D721Med (cell line): ENCODE results near the gene CDK5RAP2.

Experiments used
- DNase-seq: peaks from one replicate; pipeline ENCODE4 v3.0.0; 2011; ENCODE audit warnings: low spot score; ENCODE audit not compliant: insufficient read length
- FAIRE-seq: peaks from 2 replicates; lab custom pipeline; 2011; peaks lifted over from hg19 to GRCh38; lab: Jason Lieb, UNC
- CTCF ChIP-seq: IDR thresholded peaks from 2 replicates; pipeline ENCODE4 v1.5.1; 2012; ENCODE audit warnings: mild to moderate bottlenecking, control low read depth; ENCODE audit not compliant: insufficient read depth; ENCODE audit errors: missing control alignments

The CDK5RAP2 gene

GRCh38 chr9:120452631-120453030 is 127.3 kb downstream of the CDK5RAP2 start:
- TF ChIP-seq CTCF = no peak
- FAIRE-seq (no peak), DNase-seq (no peak)

GRCh38 chr9:120450916-120451315 is 129.1 kb downstream of the CDK5RAP2 start:
- no peak for FAIRE-seq
- DNase-seq = no peak
- TF ChIP-seq CTCF = no peak

- TF ChIP-seq CTCF = no peak
- FAIRE-seq (no peak), DNase-seq (no peak)
Observed at GRCh38 chr9:120449566-120449965, 130.4 kb downstream of the CDK5RAP2 start.

- TF ChIP-seq CTCF = no peak
- FAIRE-seq = no peak
- DNase-seq = no peak
Observed at GRCh38 chr9:120447959-120448500, 131.9 kb downstream of the CDK5RAP2 start.

- DNase-seq (no peak), FAIRE-seq (no peak)
- no peak for TF ChIP-seq CTCF
Observed at GRCh38 chr9:120446671-120447070, 133.3 kb downstream of the CDK5RAP2 start.

GRCh38 chr9:120443976-120444375 is 136.0 kb downstream of the CDK5RAP2 start:
- TF ChIP-seq CTCF = no peak
- FAIRE-seq (no peak), DNase-seq (no peak)

- TF ChIP-seq CTCF = no peak
- FAIRE-seq = no peak
- no peak for DNase-seq
Observed at GRCh38 chr9:120443489-120443888, 136.5 kb downstream of the CDK5RAP2 start.
